Measurements from ENCODE around the gene HSPA13.

DNA sequence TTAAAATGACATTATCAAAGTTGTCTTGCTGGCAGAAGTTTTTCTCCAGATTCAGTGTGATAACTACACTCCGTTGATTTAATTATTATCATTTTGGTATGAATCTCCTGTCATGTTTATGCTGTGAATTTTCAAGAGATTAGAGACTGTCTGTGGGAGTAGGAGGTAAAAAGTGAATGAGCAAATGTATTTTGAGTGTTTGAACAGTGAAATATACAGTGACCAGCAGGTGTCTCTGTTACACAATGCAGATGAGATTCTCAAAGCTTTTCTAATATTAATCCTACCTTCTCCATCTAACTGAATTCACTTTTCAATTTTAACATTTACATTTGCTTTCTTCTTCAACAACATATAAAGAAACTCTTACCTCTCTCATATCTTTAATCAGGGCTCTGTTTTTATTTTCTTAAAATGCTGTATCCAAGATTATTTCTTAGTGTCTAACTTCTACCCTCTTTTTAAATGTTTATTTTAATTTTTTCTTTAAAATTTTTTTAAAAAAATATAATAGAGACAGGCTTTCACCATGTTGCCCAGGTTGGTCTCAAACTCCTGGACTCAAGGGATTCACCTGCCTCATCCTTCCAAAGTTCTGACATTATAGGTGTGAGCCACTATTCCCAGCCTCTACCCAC, 20.9 kb upstream of the HSPA13 start:
- TF ChIP-seq, protein P1, sequence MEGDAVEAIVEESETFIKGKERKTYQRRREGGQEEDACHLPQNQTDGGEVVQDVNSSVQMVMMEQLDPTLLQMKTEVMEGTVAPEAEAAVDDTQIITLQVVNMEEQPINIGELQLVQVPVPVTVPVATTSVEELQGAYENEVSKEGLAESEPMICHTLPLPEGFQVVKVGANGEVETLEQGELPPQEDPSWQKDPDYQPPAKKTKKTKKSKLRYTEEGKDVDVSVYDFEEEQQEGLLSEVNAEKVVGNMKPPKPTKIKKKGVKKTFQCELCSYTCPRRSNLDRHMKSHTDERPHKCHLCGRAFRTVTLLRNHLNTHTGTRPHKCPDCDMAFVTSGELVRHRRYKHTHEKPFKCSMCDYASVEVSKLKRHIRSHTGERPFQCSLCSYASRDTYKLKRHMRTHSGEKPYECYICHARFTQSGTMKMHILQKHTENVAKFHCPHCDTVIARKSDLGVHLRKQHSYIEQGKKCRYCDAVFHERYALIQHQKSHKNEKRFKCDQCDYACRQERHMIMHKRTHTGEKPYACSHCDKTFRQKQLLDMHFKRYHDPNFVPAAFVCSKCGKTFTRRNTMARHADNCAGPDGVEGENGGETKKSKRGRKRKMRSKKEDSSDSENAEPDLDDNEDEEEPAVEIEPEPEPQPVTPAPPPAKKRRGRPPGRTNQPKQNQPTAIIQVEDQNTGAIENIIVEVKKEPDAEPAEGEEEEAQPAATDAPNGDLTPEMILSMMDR (conservative IDR thresholded peaks at IDR 0.05; ENCODE audit: low read length): peak; percentile 87
- no peak for TF ChIP-seq EZH2phosphoT487 (IDR thresholded peaks at IDR 0.05; ENCODE audit: borderline replicate concordance, low read depth, low read length)
